Heart left ventricle (tissue), 16 donors: ENCODE data around the gene OR2L2. TPM values are rescaled to one million over a fixed set of nuclear protein-coding genes. Genes with fewer than 3 reads are reported as not detected.

Experiments used
- ATAC-seq, 4 donors: fragments of 200-7000 bp; cut with Tn5 transposase; one replicate each; pipeline ENCODE4 v1.9.1; 2020 to 2022; ENCODE audit warnings: moderate library complexity in 4 of 4, mild to moderate bottlenecking in 3 of 4, moderate number of reproducible peaks in 1 of 4
- DNase-seq, 5 donors: peaks; one replicate each; pipeline ENCODE4 v3.0.0-alpha.2; 2020
- H3K27ac ChIP-seq, 12 donors: fragments of 200-600 bp; sonication (generic) in 4 of 12; one replicate each; pipeline versions ENCODE4 v1.5.0 to v1.8.0; 2016 to 2022; ENCODE audit warnings: mild to moderate bottlenecking in 2 of 12
- H3K27me3 ChIP-seq, 9 donors: fragments of 200-600 bp; sonication (generic) in 2 of 9; one replicate each; pipeline versions ENCODE4 v1.5.1 to v1.8.0; 2016 to 2022; ENCODE audit warnings: mild to moderate bottlenecking in 3 of 9
- H3K36me3 ChIP-seq, 9 donors: fragments of 200-600 bp; sonication (generic) in 2 of 9; one replicate each; pipeline versions ENCODE4 v1.5.0 to v1.8.0; 2018 to 2022; ENCODE audit warnings: mild to moderate bottlenecking in 2 of 9
- H3K4me1 ChIP-seq, 12 donors: fragments of 200-600 bp; sonication (generic) in 4 of 12; one replicate each; pipeline versions ENCODE4 v1.5.0 to v1.8.0; 2016 to 2022; ENCODE audit warnings: mild to moderate bottlenecking in 3 of 12
- H3K4me3 ChIP-seq, 12 donors: fragments of 200-600 bp; sonication (generic) in 4 of 12; one replicate each; pipeline versions ENCODE4 v1.5.0 to v1.8.0; 2017 to 2022; ENCODE audit warnings: mild to moderate bottlenecking in 9 of 12, moderate library complexity in 4 of 12
- H3K9me3 ChIP-seq, 12 donors: fragments of 200-600 bp; sonication (generic) in 4 of 12; one replicate each; pipeline versions ENCODE4 v1.5.0 to v1.8.0; 2016 to 2022; ENCODE audit warnings: mild to moderate bottlenecking in 1 of 12
- CTCF ChIP-seq, 12 donors: fragments of 200-600 bp; sonication (generic) in 4 of 12; IDR thresholded peaks; one replicate each; pipeline versions ENCODE4 v1.5.0 to v1.8.0; 2018 to 2022; ENCODE audit warnings: antibody characterized with exemption in 12 of 12, mild to moderate bottlenecking in 5 of 12
- POLR2A ChIP-seq, 2 donors: fragments of 450-650 bp; IDR thresholded peaks; one replicate each; pipeline ENCODE4 v1.6.1; 2017; ENCODE audit warnings: antibody characterized with exemption in 2 of 2, mild to moderate bottlenecking in 2 of 2, moderate library complexity in 2 of 2
- WGBS, 4 donors: extraction: QIAGEN DNeasy Blood & Tissue Kit in 2 of 4; methylation state at CpG; one replicate each; pipeline versions ENCODE4 v1.1.5 to v1.1.7; 2013 to 2018; 5-methylcytosine and 5-hydroxymethylcytosine counted together
- intact Hi-C, 10 donors: fragments of 100-400 bp; cut with DNase I; formaldehyde crosslinking; loops; one replicate each; pipeline versions ENCODE4 v1.11.1 to v1.14.2; 2022
- polyA plus RNA-seq, 2 donors: library from polyadenylated mRNA; stranded (reverse); fragments of 200-250 nt; gene quantifications; one replicate each; pipeline ENCODE4 v1.2.3, GENCODE V29; 2013
- total RNA-seq, 9 donors: library from RNA; depleted of rRNA in 2 of 9; stranded (reverse); fragments of >200 nt in 2 of 9; fragmentation: NEBNext Ultra II Directional in 3 of 9; extraction: Animal tissue kit (Norgen Biotek cat#: 25700) in 3 of 9; gene quantifications; one replicate each; pipeline versions ENCODE4 v1.1.0 to v1.2.4, GENCODE V29; 2016 to 2023
- donor health status: ischemic (EF 13 %, LVEDD 7.1; RV severe dilation, severe dysfunction).
- donor health status: healthy with polysubstance abuse.
- donor health status: DM: no; HTN: yes; CAD: no.
- donor health status: DM: no; HTN: no; CAD: no.
- donor health status: ischemic (EF 25% LVEDD 6.9; RV normal size, moderate dysfunction).
- donor health status: ischemic (EF 25% LVEDD 5.7; RV mildly dilated, moderate dysfunction).
- donor health status: healthy.
- donor health status: DM: yes; HTN: yes; CAD: no.
- donor health status: ischemic (EF 35%, LVEDD 5.7; RV mildly dilated, moderate dysfunction).
- donor health status: nonischemic (EF 11% LVEDD 7.7; RV severe dilation, severe dysfunction).
- donor health status: DM: yes; HTN: yes; CAD: no.
- donor health status: PGD.
- donor health status: ischemic (EF 29% LVEDD 5.4; RV normal size, mild dysfunction).
- donor health status: nonischemic (EF 23%, LVEDD 6.1; RV moderate dilation, normal function).

Gene OR2L2
- total and polyA plus RNA-seq, 11 donors = 0.07 TPM; not detected in 10

DNA sequence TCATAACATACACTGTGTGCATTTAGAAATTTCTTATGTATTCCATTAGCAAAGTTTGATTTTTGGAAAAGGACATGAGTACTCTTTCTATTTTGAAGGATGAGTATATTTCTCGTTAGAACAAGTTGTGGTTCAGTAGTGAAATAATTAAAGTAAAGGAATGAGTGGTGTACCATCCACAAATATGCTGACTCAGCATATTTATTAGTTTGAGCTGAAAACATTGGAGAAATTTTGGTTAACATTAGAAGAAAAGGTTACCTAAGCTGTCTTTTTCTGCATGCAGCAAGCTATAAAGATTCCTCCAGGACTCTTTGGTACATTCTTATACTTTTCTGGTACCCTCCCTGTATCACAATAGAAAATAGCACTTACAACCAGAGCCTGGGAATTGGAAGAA lies 22.1 kb upstream of the OR2L2 start:
- DNase-seq = no peak
- Histone ChIP-seq H3K4me3 (no peak overlapping the region), H3K4me1 (no peaks in the 10 kb centered on the region), H3K27me3 (no peaks in the 10 kb centered on the region), H3K36me3 (no peaks in the 10 kb centered on the region), H3K9me3 (peaks cover 0 to 41% (median 17%) of the 10 kb centered on the region in 12 donors), H3K27ac (no peak overlapping the region)
- 33 to 48% (median 35%) methylated on average over 1 of the region's 1 CpG for WGBS, 4 donors
- no peak for ATAC-seq
- intact Hi-C loops = no loop called here
- TF ChIP-seq POLR2A (IDR thresholded peaks at IDR 0.05) (no peak), CTCF (IDR thresholded peaks at IDR 0.05) (no peak)

DNA sequence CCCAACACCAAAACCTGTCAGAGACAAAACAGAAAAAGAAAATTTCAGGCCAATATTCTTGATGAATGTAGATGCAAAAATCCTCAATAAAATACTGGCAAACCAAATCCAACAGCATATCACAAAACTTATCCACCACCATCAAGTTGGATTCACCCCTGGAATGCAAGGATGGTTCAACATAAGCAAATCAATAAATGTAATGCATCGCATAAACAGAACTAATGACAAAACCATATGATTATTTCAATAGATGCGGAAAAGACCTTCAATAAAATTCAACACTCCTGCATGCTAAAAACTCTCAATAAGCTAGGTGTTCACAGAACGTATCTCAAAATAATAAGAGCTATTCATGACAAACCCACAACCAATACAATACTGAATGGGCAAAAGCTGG lies 20.2 kb upstream of the OR2L2 start:
- 71 to 83% (median 78%) methylated on average over 3 of the region's 3 CpGs for WGBS, 4 donors
- DNase-seq = no peak
- H3K27me3 ChIP-seq = no peaks in the 10 kb centered on the region
- no peaks in the 10 kb centered on the region for H3K4me1 ChIP-seq
- ATAC-seq = no peak
- H3K9me3 ChIP-seq = peaks cover 0 to 41% (median 17%) of the 10 kb centered on the region in 12 donors
- H3K36me3 ChIP-seq = no peaks in the 10 kb centered on the region
- H3K4me3 ChIP-seq = no peak overlapping the region
- TF ChIP-seq POLR2A (IDR thresholded peaks at IDR 0.05) (no peak), CTCF (IDR thresholded peaks at IDR 0.05) (no peak)
- H3K27ac ChIP-seq = no peak overlapping the region
- intact Hi-C loops = no loop called here

DNA sequence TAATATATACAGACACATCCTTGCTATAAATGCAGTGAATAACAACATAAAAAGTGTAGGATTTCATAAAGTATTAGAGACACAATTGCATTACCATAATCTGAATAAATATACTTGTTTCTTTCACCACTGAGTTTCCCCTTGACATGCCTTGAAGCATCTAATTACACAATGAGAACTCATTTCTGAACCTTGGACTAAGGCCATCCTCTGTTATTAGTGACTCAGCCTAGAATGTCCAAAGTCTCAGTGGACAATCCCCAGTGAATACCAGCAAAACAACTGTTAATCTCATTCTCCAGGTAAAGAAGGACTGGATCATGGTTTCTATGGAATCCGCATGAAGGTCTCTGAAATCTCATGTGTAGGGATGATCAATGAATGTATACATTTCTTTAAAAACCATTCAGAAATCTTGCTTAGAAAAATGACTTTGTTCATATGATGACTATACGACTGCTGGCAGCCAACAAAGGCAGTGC lies 16.6 kb upstream of the OR2L2 start, which contains the start of gene OR2L5:
Gene OR2L5, plus strand, starts transcription at position 432 of the 482 bp plus-strand sequence. CDS start 8,288 bp downstream, outside the sequence.
- WGBS, 4 donors = 80 to 94% (median 87%) methylated on average over 2 of the region's 2 CpGs
- intact Hi-C loops = no loop called here
- no peak for TF ChIP-seq POLR2A (IDR thresholded peaks at IDR 0.05)
- no peak for TF ChIP-seq CTCF (IDR thresholded peaks at IDR 0.05)
- no peak within 1 kb of the TSS for H3K27ac ChIP-seq
- DNase-seq (no peak), ATAC-seq (no peak)
- H3K9me3 ChIP-seq = peaks cover 0 to 34% (median 17%) of the 10 kb centered on the region in 12 donors
- no peaks in the 10 kb centered on the region for H3K36me3 ChIP-seq
- H3K4me3 ChIP-seq = no peak within 1 kb of the TSS
- no peaks in the 10 kb centered on the region for H3K27me3 ChIP-seq
- H3K4me1 ChIP-seq = no peaks in the 10 kb centered on the region

- Histone ChIP-seq H3K27me3 (no peaks in the 10 kb centered on the region), H3K9me3 (peaks cover 0 to 13% (median 3%) of the 10 kb centered on the region in 12 donors), H3K4me3 (no peak overlapping the region), H3K4me1 (no peaks in the 10 kb centered on the region), H3K27ac (no peak overlapping the region), H3K36me3 (no peaks in the 10 kb centered on the region)
- TF ChIP-seq CTCF (IDR thresholded peaks at IDR 0.05) (no peak), POLR2A (IDR thresholded peaks at IDR 0.05) (no peak)
- DNase-seq (no peak), ATAC-seq (no peak)
- intact Hi-C loops = no loop called here
- WGBS, 4 donors = 64 to 75% (median 67%) methylated on average over 1 of the region's 1 CpG
These were observed 14.1 kb upstream of the OR2L2 start for GRCh38 chr1:248015803-248016202.
